NCI-H748 (cell line): Measurements from ENCODE around the gene SHC2.
"Not testable (repeated sequence)": the region's sequence is repeated elsewhere in the genome, so short reads cannot be mapped to it uniquely, and the experiment has no call there.

Experiments used
- DNase-seq: peaks from one replicate; lab custom pipeline; 2025; ENCODE audit not compliant: unreplicated experiment; lab: John Stamatoyannopoulos, UW

SHC2 gene

GRCh38 chr19:408902-409515 is 51.8 kb downstream of the SHC2 start, which contains the start of gene C2CD4C:
Gene C2CD4C (minus strand): TSS chr19:409147. CDS start chr19:408361, 786 bp downstream.
- DNase-seq: peak; percentile 83

- DNase-seq: peak; percentile 54
Measured at GRCh38 chr19:408441-408901, 52.4 kb downstream of the SHC2 start.

- DNase-seq: no peak
Measured at GRCh38 chr19:407511-408440, 53.1 kb downstream of the SHC2 start.

GRCh38 chr19:406971-407510 is 53.8 kb downstream of the SHC2 start:
- DNase-seq: no peak

GRCh38 chr19:406135-406781 is 54.6 kb downstream of the SHC2 start:
- DNase-seq: no peak

GRCh38 chr19:405121-405965 is 55.5 kb downstream of the SHC2 start:
- DNase-seq: peak; percentile 33

GRCh38 chr19:403221-404027 is 57.4 kb downstream of the SHC2 start:
- DNase-seq: peak; percentile 80

GRCh38 chr19:402786-403185 is 58.0 kb downstream of the SHC2 start:
- peak; percentile 48 for DNase-seq

GRCh38 chr19:401866-402511 is 58.8 kb downstream of the SHC2 start:
- peak; percentile 87 for DNase-seq

GRCh38 chr19:400976-401865 is 59.6 kb downstream of the SHC2 start:
- DNase-seq: no peak

- no peak for DNase-seq
Measured at GRCh38 chr19:399370-399769, 61.5 kb downstream of the SHC2 start.

- no peak for DNase-seq
Measured at GRCh38 chr19:398719-399118, 62.1 kb downstream of the SHC2 start.

- DNase-seq: no peak
Measured at GRCh38 chr19:397941-398706, 62.7 kb downstream of the SHC2 start.

GRCh38 chr19:397321-397720 is 63.5 kb downstream of the SHC2 start:
- DNase-seq: no peak

GRCh38 chr19:395467-395866 is 65.4 kb downstream of the SHC2 start:
- no peak for DNase-seq

- DNase-seq: not testable (repeated sequence)
Measured at GRCh38 chr19:394857-395256, 66.0 kb downstream of the SHC2 start.

- DNase-seq: not testable (repeated sequence)
Measured at GRCh38 chr19:393560-393959, 67.3 kb downstream of the SHC2 start.
